HG03103 (cell line): Measurements from ENCODE around the gene BCAM.
"Not testable (repeated sequence)": the region's sequence is repeated elsewhere in the genome, so short reads cannot be mapped to it uniquely, and the experiment has no call there.

Experiments
- ATAC-seq: cut with Tn5 transposase; IDR thresholded peaks from one replicate; pipeline ENCODE4 v1.9.1; 2021; ENCODE audit warnings: low read depth; ENCODE audit not compliant: unreplicated experiment

Gene BCAM

GRCh38 chr19:44808463-44809371, at the start of gene BCAM:
TSS of gene BCAM (plus strand) at chr19:44809103. CDS start at chr19:44809125, 22 bp downstream.
- ATAC-seq, result no peak

- ATAC-seq, result no peak
Measured at GRCh38 chr19:44762038-44762437, 46.9 kb upstream of the BCAM start.

GRCh38 chr19:44765033-44765948, 43.6 kb upstream of the BCAM start:
- no peak for ATAC-seq

GRCh38 chr19:44765949-44766335, 43.0 kb upstream of the BCAM start:
- no peak for ATAC-seq

- ATAC-seq, result no peak
Measured at GRCh38 chr19:44767295-44768180, 41.4 kb upstream of the BCAM start.

GRCh38 chr19:44770550-44771257, 38.2 kb upstream of the BCAM start:
- peak; percentile 96 for ATAC-seq

- ATAC-seq, result not testable (repeated sequence)
Measured at GRCh38 chr19:44772144-44772543, 36.8 kb upstream of the BCAM start.

GRCh38 chr19:44772959-44773358, 35.9 kb upstream of the BCAM start:
- ATAC-seq, result no peak

- ATAC-seq, result no peak
Measured at GRCh38 chr19:44775676-44776240, 33.1 kb upstream of the BCAM start.

GRCh38 chr19:44776402-44777096, 32.4 kb upstream of the BCAM start:
- no peak for ATAC-seq

GRCh38 chr19:44777715-44778347, 31.1 kb upstream of the BCAM start, which contains the start of gene CBLC:
TSS of gene CBLC (plus strand) at chr19:44777890. CDS start at chr19:44777932, 42 bp downstream.
- no peak for ATAC-seq

GRCh38 chr19:44779150-44779549, 29.8 kb upstream of the BCAM start:
- ATAC-seq, result no peak

GRCh38 chr19:44781694-44782093, 27.2 kb upstream of the BCAM start:
- ATAC-seq, result not testable (repeated sequence)

- ATAC-seq, result no peak
Measured at GRCh38 chr19:44782729-44783128, 26.2 kb upstream of the BCAM start.

- no peak for ATAC-seq
Measured at GRCh38 chr19:44783545-44783944, 25.4 kb upstream of the BCAM start.

GRCh38 chr19:44785271-44785670, 23.6 kb upstream of the BCAM start:
- ATAC-seq, result no peak

GRCh38 chr19:44785993-44786392, 22.9 kb upstream of the BCAM start:
- no peak for ATAC-seq

GRCh38 chr19:44788971-44789370, 19.9 kb upstream of the BCAM start:
- ATAC-seq, result no peak
